ENCODE results near the gene FLYWCH1.

FLYWCH1 gene

DNA sequence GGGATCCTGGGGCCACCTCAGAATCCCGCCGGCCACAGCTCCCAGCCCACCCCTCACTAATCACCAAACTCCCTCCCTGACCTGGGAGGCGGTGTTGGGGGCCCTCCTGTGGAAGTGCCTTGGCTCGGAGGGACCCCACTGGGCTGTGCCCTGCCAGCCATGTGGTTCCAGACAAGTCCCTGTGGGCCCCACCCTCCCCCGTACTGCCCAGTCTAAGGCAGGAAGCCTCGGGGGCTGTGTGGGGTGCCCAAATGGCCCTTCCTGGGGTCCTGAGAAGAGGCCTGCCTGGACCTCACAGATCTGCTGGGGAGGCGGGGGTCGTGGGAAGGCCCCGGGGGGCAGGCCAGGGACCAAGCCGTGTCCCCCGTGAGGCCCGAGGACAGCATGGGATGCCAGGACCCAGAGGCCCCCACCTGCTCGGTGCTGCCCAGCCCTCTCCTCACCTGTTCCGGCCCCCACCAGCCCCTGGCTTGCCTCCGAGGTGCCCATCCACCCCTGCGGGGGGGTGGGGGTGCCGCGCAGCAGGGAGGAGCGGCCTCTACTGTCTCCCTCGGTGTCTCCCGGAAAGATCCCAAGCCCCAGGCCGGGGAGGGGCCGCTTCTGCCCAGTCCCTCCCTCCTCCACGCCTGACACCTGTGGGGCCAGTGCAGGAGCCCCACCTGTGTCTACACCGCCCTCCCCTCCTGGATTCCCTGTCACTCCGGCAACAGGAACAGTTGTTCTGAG, 43.1 kb downstream of the FLYWCH1 start:
- DNase-seq = no peak

DNA sequence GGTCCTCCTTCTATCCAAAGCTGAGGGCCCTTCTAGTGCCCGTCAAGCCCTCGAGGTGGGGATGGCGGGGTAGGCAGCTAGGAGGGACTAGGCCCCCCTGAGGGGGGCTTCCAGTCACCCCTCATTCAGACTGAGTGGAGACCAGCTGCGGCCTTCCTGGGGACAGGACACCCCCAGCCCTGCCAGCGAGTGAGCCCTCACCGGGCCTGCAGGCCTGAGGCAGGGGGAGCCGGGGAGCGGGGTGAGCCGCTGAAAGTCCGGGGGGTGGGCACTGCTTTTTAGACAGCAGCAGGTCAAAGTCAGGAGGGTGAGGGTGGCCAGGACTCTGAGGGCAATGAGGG, 43.7 kb downstream of the FLYWCH1 start:
- no peak for DNase-seq

DNA sequence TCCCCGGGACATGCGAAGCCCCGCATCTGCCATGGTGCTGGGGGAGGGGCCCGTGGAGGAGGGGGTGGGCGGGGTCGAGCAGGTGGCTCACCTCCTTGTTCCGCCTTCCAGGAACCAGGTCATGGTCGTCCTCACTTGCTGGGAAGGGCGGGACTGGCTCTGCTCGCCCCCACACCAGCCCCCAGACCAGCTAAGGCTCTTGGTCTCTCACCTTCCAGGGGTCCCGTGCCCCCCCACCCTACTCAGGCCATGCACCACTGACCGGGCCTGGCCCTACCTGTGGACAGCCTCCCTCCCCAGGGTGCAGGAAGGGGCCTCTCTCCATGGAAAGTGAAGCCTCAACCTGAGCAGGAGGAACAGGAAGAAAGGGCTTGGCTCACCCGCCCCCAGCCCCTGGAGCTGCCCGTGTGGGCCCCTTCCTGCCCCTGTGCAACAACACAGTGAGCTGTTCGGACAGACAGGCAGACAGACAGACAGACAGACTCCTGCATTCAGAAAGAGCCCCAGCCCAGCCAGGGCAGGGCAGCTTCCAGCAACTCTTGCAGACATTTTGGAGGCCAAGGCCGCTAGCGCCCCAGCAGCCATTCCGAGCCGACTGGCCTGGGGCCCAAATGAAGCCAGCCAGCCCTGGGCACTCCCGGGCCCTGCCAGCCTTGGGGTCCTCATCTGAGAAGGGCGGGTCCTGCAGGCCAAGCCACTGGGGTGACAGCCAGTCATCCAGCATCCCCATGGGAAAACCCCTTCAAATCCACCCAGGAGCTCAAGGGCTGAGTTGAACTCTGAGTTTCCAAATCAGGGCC, 44.2 kb downstream of the FLYWCH1 start:
- DNase-seq = peak; percentile 27

DNA sequence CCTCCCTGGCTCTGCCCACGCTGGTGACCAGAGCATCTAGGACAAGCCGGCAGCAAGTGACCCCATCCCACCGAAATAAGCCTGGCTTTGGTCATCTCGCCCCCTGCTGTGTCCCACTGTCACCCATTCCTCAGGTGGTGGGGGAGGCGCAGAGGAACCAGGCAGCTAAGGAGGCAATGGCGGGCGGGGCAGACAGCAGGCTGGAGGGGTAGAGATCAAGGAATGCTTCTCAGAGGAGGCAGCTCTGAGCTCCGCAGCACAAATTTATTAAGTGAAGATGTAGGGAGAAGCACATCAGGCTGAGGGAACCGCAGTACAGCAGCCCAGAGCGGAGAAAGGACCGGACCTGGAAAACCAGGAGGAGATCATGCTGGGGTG, 44.8 kb downstream of the FLYWCH1 start:
- no peak for DNase-seq

DNA sequence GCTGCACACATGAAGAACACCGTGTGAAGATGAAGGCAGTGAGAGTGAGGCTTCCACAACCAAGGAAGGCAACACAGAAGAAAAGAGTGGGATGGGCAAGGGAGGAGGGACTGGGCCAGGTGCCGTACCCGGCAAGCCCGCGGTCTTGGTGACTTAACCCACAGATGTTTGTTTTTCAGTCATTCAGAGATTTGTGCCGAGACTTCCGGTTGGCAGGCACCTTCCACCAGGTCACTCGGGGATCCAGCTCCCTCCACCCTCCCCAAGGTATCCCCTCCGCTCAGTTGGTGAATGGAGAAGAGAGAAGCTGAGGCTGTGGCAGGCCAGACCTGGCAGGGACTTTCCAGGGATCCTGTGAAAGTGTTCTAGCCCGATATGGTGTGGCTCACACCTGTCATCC, 47.5 kb downstream of the FLYWCH1 start:
- DNase-seq = no peak

DNA sequence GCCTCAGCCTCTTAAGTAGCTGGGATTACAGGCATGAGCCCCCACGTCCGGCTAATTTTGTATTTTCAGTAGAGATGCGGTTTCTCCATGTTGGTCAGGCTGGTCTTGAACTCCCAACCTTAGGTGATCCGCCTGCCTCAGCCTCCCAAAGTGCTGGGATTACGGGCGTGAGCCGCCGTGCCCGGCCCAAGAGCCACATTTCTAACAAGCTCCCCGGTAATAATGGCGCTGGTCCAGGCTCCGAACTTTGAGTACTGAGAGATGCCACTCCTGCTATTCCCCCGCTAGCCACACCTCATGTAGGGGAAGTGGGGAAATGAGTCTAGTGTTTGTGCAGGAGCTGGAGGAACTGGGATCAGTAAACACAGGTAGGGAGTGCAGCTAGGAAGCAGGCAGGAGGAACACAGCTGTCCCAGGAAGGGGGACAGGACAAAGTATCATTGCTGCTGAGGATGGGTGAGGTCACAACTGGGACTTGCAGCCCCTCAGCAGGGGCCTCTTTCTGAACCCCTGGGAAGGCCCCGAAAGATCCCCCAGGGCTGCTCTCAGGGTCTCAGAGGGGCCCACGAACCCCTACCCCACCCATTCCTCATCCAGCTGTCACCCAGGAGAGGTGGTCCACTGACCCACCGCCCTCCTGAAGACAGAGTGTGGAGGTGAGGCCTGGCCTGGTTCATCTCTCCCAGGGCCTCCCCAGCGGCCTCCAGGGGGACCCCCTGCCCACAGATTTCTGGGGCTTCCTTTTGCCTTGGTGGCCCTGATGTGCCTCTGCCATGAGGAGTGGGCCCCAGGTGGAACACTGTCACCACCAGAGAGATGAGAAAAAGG, 48.7 kb downstream of the FLYWCH1 start:
- DNase-seq = no peak

DNA sequence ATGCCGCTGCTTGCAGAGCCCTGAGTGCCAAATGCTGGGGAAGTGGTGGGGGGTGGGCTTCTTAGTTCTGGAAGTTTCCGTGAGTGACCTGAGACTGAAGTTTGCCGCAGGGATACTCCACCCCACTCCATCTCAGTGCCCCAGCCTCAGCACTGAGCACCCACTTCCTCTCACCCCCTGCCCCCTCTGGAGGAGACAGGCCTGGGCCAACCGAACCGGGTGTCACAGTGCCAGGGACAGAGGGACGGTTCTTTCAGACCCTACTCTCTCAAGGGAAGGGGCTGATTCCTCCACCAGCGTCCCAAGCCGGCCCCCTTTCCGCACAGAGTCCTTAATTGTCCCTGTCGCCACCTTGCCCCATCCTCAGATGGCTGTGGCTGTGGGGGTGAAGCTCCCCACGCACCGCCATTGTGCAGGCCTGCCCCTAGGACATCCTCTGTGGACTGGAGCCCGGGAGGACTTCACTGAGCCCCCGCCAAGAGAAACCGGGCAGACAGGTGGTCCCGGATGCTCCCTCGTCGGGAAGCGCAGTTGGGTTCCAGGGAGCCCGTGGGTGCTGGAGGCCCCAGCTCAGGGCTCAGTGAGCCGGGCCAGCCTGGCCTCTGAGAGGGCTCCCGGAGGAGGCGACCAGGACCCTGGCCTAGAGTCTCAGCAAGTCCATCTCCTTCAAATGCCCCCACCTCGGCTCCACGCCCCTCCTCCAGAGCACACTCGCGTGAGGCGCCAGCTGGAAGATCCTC, 50.8 kb downstream of the FLYWCH1 start:
- DNase-seq = no peak

DNA sequence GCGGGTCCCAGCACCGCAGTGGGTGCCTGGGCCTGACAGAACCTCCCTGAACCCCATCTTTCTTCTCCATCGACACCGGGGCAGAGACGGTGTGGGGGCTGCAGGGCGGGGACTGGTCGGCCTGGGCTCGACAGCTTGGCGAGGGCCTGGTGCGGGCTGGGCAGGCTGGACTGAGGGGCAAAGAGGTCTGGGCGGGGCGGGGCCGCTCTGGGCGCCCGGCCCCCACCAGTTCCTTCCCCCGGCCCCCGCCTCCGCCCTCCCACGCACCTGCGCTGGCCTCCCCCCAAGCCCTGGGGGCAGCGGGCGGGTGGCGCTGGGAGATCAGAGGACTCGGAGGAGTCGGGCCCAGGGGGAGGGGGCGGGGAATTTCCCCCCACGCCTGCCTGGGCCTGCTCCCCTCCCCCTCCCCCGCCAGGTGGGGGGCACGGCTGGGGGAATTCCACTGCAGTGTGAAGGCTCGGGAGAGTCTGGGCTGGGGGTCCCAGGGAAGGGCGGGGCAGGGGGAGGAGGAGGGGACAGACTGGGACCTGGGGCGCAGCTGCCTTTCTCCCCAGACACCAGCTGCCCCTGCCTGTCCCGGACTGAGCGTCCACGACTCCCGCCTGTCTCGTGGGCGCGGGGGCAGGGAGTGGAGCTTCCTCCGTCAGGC, 51.5 kb downstream of the FLYWCH1 start:
- DNase-seq = no peak

DNA sequence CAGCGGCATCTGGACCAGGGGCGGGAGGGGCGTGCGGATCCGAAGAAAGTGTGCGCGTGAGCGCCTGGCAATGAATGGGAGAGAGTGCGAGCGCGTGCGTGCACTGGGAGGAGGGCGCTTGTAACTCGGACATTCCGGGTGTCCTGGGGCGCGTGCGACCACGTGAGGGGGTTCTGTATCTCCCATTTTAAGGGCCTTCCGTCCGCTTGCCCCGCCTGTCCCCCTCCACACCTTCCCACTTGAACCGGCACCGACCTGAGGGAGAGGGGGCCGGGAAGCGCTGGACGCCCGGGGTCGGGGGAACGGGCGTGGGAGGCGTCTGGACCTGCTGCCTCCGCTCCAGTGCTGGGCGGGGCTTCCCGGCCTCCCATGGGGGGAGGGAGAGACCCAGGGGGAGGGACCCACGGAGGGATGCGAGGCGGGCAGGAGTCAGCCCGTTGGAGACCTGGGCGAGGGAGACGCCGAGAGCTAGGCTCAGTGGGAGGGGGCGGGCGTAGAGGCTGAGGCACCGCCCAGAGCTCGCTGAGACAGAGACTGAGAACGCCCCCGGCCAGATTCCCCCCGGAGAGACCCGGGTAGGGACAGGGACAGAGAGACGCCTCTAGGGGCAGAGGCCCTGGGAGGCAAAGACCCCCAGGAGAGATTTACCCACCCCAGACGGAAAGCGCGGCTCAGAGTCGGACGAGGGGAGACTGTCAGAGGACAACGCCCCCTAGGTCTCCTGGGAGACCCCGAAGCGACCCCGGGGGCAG, 52.2 kb downstream of the FLYWCH1 start, which contains the start of gene KREMEN2:
KREMEN2 (plus strand) TSS at position 553 of the 752 bp plus-strand sequence. CDS start 246 bp downstream, outside the sequence.
- no peak for DNase-seq

DNA sequence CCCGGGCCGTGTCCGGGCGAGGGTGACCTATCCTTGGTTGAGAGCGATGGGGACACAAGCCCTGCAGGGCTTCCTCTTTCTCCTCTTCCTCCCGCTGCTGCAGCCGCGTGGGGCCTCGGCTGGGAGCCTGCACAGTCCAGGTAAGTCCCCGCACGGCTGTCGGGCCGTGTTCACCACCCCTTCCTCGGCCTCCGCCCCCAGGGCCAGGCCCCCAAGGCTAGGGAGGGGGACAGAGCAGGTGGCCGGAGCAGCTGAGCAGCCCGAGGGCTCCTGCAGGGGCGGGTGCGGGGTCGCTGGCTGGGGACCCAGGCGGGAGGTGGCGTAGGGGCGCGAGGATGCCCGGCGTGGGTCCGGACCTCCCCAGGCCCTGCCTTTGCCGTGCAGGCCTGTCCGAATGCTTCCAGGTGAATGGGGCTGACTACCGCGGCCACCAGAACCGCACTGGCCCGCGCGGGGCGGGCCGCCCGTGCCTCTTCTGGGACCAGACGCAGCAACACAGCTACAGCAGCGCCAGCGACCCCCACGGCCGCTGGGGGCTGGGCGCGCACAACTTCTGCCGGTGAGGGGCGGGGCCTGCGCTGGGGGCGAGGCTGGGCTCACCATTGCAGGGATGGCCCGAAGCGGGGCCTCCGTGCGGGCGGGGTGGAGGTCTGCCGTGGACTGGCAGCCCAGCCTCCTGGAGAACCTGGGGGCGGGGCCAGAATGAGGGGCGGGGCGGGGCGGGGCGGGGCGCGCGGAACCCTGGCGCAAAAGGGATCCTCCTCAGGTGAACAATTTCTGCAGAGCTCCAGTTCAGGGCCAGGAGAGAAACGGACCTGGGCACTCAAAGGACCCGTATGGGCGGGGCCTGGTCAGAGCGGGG, 53.0 kb downstream of the FLYWCH1 start:
- no peak for DNase-seq

DNA sequence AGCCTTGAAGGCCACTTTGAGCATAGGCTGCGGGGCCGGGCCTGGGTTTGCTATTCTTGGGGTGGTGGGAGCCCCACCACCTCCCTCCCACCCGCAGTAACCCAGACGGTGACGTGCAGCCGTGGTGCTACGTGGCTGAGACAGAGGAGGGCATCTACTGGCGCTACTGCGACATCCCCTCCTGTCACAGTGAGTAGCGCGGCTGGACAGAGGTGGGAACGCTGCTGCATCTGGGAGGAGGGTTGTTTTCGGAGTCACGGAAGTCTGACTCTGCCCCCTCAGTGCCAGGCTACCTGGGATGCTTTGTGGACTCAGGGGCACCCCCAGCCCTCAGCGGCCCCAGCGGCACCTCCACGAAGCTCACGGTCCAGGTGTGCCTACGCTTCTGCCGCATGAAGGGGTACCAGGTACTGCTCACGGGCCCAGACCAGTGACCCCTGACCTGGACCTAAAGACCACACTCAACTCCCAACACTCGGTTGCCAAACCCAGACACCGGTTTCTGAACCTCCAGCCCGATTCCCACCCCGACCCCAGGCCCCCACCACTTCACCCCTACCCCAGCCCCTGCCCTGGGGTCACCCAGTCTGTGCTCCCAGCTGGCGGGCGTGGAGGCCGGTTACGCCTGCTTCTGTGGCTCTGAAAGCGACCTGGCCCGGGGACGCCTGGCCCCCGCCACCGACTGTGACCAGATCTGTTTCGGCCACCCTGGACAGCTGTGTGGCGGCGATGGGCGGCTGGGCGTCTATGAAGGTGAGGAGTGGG, 54.5 kb downstream of the FLYWCH1 start:
- DNase-seq = no peak

DNA sequence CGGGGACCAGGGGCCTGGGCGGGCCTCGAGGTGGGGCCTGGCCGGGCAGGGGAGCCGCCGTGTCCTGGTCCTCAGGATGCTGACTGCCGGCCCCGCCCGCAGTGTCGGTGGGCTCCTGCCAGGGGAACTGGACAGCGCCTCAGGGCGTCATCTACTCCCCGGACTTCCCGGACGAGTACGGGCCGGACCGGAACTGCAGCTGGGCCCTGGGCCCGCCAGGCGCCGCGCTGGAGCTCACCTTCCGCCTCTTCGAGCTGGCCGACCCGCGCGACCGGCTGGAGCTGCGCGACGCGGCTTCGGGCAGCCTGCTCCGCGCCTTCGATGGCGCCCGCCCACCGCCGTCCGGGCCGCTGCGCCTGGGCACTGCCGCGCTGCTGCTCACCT, 55.1 kb downstream of the FLYWCH1 start:
- DNase-seq = no peak

DNA sequence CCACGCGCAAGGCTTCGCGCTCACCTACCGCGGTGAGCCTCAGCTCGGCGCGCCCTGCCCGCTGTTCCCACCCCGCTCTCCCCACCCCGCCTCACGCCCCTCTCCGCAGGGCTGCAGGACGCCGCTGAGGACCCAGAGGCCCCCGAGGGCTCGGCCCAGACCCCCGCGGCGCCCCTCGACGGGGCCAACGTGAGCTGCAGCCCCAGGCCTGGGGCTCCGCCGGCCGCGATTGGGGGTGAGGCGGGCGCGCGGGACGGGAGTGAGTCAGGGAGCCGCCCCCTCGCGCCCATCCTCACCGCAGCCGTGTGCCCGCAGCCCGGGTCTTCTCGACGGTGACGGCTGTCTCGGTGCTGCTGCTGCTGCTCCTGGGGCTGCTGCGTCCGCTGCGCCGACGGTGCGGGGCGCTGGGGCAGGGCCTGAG, 55.5 kb downstream of the FLYWCH1 start:
- DNase-seq = no peak

DNA sequence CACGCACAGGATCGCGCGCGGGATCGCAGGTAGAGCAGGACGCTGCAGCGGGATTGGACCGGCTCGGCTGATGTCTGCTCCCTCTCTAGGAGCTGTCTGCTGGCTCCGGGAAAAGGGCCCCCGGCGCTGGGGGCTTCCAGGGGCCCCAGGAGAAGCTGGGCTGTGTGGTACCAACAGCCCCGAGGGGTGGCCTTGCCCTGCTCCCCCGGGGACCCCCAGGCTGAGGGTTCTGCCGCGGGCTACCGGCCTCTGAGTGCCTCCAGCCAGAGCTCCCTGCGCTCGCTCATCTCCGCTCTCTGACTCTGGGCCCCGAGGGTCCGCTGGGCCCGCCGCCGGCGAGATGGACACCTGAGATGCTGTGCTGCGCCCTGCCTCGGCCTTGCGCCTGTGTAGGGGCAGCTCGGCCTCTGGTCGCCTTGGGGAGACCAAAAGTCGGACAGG, 56.0 kb downstream of the FLYWCH1 start:
- DNase-seq = no peak

DNA sequence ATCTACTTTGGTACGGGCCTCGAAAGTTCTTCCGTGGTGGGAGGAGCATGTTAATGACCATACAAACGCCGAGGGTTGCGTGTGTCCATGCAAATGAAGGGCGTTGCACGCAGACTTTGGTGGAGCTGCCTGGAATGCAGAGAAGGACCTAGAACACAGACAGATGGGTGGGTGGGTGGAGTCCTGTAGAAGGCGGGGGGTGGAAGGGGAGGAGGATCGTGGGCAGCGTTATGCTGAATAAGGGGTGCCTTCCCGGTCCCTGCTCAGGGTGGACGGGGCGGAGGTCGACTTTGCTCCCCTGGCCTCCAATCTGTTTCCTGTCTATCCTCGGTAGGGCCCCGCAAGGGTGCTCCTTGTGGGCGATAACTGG, 56.6 kb downstream of the FLYWCH1 start:
- no peak for DNase-seq

DNA sequence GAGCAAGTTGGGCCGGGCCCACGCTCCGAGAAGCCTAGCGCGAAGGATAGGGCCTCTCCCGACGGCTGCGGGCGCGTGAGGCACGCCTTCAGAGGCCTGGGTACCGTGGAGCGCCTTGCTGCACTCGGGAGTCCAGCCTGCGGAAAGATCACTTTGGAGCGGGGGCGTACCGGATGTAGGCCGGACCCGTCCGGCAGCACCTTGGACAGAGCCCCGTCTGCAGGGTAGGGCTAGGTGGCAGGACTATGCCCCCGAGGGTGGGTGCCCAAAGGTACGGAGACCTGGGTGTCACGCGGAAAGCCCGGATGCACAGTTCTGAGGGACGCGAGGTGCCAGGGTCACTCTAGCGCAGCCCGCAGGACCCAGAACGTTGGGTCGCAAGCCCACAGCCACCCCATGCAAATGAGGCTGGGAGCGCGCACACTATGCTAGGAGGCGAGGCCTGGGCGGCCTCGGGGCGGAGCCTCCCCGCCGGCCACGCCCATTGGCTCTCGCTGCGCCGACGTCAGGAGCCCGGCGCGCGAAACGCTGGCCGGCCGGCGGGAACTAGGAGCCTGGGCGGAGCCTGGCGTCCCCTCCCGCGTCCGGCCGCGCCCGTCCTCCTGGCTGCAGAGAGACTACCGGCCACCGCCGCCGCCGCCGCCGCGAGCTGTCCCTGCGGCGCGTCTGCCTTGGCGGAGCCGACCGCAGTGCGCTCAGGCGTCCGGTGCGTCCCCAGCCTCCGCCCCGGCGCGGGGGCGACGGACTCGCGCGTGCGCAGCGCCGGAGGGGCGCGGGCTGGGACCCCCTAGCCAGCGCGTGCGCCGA, 57.2 kb downstream of the FLYWCH1 start, which contains the start of gene PAQR4:
PAQR4 (plus strand) TSS at position 611 of the 807 bp plus-strand sequence. CDS start 327 bp downstream, outside the sequence.
- DNase-seq = peak; percentile 86

DNA sequence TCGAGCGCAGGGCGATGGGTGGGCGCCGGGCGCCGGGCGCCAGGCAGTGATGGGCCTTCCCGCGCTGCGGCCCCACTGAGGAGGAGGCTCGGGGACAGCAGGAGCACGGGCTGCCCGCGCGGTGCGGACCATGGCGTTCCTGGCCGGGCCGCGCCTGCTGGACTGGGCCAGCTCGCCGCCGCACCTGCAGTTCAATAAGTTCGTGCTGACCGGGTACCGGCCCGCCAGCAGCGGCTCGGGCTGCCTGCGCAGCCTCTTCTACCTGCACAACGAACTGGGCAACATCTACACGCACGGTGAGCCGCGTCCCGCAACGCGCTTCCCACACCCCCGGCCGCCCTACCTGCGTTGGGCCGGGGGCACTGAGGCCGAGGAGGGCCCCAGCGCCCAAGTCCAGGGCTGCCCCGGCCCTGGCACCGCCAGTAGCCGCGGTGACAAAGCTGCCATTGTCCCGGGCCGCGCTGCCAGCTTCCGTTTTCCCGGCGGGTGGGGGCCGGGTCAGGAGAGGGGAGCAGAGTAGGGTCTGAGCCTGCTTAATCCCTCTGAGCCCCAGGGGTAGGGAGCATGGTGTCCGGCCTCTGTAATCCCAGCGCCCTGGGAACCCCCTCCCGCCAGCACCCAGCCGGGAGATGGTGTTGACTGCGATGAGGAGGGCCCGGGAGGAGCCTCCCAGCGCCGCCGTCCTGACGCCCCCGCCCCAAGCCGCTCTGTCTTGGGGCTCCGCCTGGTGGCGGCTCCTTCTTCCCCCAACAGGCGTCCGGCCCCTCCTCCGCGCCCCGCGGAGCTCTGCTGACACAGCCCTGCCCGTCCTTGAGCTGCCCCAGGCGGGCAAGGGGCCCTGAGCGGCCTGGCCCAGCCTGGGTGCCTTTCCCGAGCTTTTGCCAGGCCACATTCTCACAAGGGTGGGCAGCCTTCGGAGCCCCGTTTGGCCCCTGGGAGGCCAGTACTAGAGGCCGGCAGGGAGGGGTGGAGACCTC, 58.1 kb downstream of the FLYWCH1 start:
- peak; percentile 54 for DNase-seq
